GM11168 (cell line): Measurements from ENCODE around the gene KDM4F.
"Not testable (repeated sequence)": the region's sequence is repeated elsewhere in the genome, so short reads cannot be mapped to it uniquely, and the experiment has no call there.

Experiments used
- in situ Hi-C: fragments of 300-500 bp; cut with MboI; formaldehyde crosslinking; loops from one replicate; pipeline ENCODE4 v1.12.0; 2022; ENCODE audit warnings: low sequenced_read_pairs; ENCODE audit not compliant: unreplicated experiment

Gene KDM4F

DNA sequence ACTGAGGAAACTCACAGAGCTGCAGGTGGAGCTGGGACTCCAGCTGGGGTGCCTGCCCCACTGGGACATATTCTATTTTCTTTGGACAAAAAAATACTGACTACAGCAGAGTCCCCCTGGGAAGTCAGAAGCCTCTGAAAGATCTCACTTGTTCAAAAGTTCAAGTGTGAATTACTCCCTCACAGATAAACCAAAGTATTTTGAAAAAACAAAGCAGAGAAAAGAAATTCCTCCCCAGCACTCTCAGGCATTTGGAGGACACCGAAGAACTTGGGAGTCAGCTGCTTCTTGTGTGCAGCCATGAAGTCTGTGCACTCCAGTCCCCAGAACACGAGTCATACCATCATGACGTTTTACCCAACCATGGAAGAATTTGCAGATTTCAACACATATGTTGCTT lies at the start of gene KDM4F:
Gene KDM4F (plus strand): TSS at position 301 of the 400 bp plus-strand sequence.
- in situ Hi-C loops: not testable (repeated sequence)

DNA sequence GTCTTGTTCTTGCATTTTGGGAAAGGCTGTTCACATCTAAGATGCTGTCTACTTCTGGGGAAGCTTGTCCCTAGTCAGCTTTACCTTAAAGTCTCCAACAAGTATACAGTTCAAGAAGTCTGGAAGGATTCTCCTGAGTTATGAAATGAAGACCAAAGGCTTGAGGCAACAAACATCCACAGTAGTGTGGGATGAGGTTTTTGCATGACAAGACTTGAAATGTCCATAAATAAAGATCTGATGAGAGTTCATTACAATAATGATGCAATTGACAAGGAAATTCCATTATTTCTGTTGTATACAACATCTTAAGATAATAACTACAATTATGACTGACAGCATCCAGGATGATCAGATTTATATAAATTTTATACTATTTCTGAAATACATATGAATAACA lies 45.5 kb upstream of the KDM4F start:
- in situ Hi-C loops: no loop called here

DNA sequence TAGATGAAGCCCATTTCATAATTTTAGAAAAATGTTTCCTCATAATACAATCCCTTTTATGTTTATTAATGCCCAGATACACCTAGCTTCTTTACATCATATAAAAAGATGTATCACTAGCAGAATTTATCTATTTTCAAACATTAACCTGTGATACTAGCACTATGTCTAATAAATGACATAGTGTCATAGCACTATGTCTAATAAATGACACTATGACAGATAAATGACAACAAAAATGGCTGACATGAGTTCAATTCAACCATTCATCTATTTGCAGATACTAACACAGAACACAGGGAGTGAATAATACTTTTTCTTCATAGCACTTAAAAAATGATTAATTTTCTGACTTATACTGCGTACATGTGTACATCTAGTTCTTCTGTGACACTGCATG lies 43.6 kb upstream of the KDM4F start:
- in situ Hi-C loops: no loop called here

DNA sequence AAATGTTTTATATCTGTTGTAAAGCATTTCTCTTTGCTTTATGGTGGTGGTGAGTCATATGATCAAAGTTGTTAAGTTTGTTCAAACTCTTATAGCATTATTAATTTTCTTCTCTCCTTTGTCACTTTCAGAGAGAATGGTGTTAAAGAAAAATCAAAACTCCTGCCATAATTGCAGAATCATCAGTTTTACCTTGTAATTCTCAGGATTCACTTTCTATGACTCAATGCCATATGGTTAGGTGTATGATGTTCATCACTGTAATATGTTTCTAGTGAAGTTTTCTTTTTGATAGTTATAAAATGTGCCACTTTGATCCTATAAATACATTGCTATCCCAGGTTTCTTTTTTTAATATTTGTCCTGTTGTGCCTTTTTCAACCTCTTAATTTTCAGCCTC lies 37.8 kb upstream of the KDM4F start:
- in situ Hi-C loops: no loop called here

DNA sequence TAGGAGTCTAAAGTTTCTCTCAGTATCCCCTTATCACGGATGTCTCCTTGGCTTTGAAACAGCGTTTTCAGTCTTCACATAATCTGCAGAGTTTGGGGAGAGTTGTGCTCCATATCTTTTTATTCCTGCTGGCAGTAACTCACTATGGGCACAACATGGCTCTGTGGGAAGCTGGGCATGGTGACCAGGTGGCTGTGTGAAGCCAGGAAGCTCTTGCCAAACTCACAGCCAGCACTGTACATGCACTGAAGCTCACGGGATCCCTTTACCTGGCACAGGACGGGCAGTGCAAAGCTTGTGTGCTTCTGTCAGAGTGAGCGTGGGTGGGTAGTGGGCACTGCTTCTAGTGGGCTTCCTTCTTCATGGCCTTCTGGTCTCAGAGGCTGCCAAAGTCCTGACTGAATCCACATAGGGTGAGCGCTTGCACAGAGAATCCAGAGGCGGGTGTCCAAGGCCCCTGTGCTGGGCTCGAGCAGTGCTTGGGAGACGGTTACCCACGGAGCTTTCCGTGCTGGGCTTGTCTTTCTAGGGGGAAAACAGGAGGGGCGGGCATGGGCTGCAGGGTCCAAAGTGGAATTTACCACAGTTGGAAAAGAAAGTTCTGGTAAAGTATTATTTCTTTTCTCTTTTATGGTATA lies 34.9 kb upstream of the KDM4F start:
- in situ Hi-C loops: no loop called here

DNA sequence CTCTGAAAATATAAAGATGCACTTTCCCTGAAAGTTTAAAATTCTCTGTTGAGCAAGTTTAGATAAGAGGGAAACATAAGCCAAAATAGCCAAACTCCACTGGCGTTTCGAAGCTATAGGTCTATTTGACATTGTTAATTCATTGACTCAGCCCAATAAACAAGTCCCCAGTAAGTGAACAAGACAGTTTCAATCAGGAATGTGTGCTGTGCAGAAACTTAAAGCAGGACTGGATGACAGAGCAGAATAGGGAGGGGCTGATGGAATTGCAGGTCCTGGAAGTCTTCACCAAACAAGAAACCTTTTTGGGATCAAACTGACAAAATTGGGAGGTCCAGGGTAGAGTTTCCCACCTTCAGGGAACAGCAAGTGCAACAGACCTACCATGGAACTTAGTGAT lies 33.1 kb upstream of the KDM4F start:
- in situ Hi-C loops: no loop called here

DNA sequence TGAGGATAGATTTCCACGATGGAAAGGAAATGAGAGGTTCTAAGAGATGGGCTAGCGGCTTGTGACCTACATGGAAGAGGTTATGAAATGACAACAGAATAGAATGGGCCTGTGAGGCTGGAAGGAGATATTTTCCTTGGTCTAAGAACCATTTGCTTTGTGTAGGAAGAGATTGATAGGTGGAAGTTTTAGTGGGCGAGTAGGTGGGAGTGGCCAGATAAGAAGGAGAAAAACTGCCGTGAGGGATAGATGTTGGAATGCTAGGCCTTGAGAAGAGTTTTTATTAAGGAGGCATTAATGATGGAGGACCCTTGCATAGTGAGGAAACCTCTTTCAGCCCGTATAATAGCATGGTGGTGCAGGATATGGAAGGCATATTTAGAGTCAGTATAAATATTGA lies 27.8 kb upstream of the KDM4F start:
- in situ Hi-C loops: not testable (repeated sequence)

DNA sequence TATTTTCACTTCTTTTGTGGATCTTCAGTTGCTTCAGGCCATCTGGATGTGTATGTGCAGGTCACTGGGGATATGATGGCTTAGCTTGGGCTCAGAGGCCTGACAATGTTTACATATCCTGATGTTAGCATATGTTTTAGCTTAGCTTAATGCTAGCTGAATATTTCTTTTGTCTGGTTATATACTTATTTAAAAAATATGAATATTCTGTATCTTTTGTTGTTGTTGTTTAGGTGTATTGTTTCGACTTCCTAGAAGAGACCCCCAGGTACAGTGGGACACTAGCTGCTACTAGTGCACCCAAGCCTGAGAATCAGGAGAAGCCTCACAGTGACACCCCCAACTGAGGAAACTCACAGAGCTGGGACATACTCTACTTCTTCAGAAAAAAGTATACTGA lies 24.3 kb upstream of the KDM4F start, which contains the start of gene KDM4E:
Gene KDM4E (plus strand): TSS at position 301 of the 400 bp plus-strand sequence. CDS start 300 bp downstream, outside the sequence.
- in situ Hi-C loops: no loop called here

DNA sequence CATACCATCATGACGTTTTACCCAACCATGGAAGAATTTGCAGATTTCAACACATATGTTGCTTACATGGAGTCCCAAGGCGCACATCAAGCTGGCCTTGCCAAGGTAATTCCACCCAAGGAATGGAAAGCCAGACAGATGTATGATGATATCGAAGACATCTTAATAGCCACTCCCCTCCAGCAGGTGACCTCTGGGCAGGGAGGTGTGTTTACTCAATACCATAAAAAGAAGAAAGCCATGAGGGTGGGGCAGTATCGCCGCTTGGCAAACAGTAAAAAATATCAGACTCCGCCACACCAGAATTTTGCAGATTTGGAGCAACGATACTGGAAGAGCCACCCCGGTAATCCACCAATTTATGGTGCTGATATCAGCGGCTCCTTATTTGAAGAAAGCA lies 23.6 kb upstream of the KDM4F start:
- in situ Hi-C loops: not testable (repeated sequence)

DNA sequence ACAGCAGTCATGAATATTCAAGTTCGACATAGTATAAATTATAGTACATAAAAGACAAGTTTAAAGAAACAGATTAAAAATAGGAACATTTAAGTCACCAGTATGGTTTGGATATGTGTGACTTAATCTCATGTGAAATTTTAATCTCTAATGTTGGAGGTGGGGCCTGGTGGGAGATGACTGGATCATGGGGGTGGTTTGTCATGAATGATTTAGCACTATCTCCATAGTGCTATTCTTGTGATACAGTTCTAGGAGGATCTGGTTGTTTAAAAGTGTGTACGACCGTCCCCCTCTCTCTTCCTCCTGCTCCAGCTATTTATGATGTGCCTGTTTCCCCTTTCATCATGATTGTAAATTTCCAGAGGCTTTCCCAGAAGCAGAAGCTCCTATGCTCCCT lies 20.9 kb upstream of the KDM4F start:
- in situ Hi-C loops: no loop called here

DNA sequence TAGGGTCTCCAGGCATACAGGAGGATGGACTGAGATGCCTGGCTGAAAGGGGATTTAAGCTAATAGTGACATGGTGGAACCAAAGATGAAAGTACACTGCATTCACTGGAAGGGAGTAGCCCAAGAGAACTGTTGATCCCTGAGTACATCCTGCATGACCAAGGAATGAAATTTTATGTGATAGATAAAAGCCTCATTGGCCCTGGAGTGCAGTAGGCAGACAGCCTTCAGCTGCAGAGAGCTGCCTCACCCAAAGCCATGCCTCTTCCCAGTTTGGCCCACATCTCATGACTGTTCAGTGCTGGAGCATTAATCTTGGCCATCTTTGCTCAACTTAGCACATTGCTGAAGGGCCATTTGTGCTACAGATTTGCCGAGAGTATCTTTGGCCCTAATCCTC lies 16.2 kb upstream of the KDM4F start:
- in situ Hi-C loops: no loop called here

DNA sequence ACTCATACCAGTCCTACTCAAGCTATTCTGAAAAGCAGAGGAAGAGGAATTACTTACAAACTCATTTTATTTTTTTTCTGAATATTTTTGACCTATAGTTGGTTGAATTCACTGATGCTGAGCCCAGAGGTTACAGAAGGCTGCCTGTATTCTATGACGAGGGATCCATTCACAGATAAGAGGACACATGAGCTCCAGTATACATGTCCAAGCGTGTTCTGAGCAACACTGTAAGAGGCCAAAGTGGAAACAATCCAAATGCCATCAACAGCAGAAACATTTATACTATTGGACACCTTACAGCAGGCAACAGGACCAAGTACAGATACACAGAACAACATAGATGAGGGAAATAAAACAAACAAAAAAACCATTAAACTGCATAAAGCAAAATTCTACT lies 13.9 kb upstream of the KDM4F start:
- in situ Hi-C loops: no loop called here

DNA sequence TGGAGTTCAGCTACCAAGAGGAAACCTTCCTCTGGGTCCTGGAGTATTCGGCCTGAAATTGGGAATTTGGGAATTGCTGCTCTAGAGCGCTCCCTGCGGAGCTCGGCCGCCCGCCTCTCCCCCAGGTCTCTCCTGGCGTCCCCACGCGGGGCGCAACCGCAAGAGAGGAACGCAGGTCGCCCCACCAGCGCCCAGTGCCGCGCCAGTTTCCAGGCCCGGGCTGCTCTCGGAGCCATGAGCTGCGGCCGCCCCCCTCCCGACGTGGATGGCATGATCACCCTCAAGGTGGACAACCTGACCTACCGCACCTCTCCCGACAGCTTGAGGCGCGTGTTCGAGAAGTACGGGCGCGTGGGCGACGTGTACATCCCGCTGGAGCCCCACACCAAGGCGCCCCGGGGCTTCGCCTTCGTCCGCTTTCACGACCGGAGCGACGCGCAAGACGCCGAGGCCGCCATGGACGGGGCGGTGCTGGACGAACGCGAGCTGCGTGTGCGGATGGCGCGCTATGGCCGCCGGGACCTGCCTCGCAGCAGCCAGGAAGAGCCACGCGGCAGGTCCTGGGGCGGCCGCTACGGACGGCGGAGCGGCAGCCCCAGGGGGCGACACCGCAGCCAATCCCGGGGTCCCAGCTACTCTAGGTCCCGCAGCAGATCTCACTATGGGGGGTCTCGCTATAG lies 11.7 kb upstream of the KDM4F start:
- in situ Hi-C loops: not testable (repeated sequence)

DNA sequence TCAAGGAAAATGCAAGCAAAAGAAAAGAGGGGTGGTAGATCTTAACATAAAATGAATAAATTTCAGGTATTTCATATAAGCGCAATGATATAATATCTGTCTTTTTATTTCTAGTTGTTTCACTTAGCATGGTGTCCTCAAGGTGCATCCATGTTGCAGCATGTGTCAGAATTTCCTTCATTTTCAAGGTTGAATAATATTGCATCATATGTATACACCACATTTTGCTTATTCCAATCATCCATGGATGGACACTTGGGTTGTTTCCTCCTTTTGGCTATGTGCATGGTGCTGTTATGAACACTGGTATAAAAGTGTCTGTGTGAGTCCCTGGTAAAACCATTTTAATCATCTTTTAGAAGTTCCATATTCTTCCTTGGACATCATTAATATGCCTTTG lies 7.0 kb upstream of the KDM4F start:
- in situ Hi-C loops: no loop called here

DNA sequence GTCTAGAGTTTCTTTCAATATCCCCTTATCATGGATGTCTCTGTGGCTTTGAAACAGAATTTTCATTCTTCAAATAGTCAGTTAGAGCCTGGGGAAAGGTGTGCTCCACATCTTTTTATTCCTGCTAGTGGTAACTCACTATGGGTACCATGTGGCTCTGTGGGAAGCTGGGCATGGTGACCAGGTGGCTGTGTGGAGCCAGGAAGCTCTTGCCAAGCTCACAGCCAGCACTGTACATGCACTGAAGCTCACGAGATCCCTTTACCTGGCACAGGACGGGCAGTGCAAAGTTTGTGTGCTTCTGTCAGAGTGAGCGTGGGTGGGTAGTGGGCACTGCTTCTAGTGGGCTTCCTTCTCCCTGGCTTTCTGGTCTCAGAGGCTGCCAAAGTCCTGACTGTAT lies 6.3 kb upstream of the KDM4F start:
- in situ Hi-C loops: no loop called here

DNA sequence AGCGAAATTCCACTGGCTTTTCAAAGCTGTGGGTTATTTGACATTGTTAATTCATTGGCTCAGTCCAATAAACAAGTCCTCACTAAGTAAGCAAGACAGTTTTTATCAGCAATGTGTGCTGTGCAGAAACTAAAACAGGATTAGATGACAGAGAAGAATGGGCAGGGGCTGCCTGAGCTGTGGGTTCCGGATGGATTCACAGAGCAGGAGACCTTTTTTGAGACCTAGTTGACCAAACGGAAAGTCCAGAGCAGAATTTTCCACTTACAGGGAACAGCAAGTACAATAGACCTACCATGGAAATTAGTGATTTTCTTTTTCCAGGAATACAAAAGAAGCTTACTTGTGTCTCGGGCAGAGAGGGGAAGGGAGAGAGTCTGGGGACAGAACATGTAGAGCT lies 5.2 kb upstream of the KDM4F start:
- in situ Hi-C loops: no loop called here

DNA sequence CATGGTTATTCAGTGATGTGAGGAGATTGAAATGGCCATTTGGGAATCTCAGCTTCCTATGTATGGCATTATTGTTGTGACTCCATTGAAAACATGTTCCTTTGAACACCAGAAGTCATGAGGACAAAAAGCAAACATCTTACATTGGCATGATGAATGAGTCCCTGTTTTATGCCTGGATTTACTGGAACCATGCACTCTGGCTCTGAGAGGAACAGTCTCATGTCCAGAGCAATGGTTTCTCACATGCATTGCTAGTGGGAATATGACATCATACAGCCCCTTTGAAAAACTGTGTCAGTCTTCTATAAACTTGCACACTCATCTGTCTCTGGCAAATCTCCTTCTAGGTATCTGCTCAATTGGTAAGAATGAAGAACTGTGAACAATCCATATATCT lies 3.4 kb upstream of the KDM4F start:
- in situ Hi-C loops: no loop called here

DNA sequence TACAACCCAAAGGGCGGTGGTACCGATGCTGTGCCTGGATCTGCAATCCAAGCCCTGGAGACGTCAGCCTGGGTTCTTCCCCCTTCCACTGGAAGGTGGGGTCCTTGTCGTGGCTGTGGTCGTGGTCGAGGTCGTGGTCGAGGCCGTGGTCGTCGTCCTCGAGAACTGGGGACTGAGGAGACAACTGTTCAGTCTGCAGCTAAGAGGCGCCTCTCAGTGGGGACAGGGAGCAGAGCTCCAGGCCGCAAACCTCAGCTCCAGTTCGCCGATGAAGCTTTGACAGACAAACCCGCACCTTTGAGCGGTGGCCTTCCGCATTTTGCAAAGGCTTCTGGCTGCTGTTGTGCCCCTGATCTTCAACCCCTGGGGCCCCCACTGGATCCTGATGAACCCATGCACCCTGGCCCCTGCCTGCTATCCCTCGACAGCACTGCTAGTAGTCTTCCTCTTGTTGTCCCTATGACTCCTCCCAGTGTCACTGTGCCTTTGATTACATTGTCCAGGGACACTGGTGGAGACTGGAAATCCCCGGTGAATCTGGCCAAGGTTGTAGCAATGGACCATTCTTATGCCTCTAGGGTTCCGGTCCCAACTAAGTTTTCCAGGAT lies 1.5 kb downstream of the KDM4F start:
- in situ Hi-C loops: no loop called here

DNA sequence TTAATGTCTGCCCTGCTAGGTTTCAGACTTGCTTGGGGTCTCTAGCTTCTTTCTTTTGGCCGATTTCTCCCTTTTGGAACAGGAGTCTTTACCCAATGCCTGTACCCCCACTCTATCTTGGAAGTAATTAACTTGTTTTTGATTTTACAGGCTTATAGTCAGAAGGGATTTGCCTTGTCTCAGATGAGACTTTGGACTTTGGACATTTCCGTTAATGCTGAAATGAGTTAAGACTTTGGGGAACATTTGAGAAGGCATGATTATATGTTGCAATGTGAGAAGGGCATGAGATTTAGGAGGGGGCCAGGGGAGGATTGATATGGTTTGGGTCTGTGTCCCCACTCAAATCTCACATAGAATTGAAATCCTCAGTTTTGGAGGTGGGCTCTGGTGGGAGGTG lies 5.1 kb downstream of the KDM4F start:
- in situ Hi-C loops: no loop called here

DNA sequence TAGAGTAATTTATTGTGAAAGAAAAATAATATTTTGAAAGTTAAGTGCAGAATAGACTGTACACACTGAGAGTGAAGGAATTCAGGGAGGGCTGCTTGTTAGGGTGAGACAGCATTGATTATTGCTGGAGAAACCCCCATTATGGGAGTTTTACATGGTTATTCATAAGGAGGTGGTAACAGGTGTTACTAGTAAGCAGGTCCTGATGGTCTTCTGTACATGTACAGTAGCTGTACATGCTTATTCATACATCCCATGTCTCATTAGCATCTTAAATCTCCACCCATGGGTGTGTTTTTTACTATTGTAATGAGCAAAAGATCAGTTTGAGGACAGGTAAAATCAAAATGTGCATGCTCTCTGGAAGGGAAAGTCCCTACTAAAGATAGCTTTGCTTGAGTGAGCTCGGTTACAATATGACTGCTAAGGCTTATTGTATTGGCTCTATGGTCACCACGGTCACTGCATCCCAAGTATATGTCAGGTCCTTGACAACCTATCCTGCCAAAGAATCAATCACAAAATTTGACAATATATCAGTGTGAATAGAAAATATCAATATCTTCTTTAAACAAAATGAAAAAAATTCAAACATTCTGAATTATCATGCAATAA lies 6.2 kb downstream of the KDM4F start:
- in situ Hi-C loops: no loop called here

DNA sequence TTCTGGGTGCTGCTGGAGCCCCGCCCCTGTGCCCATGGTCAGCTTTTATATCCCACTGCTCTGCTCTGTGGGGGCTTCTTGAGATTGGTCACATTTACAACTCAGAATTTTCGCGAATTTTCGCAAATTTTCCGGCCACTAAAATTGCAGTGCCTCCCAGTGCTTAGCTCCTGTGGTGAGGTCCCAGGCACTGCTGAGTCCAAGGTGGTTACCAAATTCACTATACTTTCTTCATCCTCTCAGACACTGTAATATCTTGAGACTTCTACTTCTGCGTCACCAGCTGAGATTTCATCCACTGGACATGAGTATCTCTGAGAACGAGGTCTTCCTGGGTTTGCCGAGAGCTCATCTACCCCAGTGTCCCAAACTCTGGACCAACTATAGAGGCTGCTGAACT lies 8.7 kb downstream of the KDM4F start:
- in situ Hi-C loops: no loop called here
